HepG2 (cell line): Measurements from ENCODE around the gene THBS4. TPM values are rescaled to one million over a fixed set of nuclear protein-coding genes. Genes with fewer than 3 reads are reported as not detected.

ENCODE experiments used
- ATAC-seq: fragments of 200-7000 bp; cut with Tn5 transposase; 3 replicates; pipeline ENCODE4 v1.9.1; 2020; ENCODE audit warnings: mild to moderate bottlenecking, moderate library complexity
- BruUV-seq: library from RNA; stranded (reverse); fragments of 400-500 nt; replicated peaks from 2 replicates; lab custom pipeline; 2021; lab: Mats Ljungman, UMichigan
- CTCF ChIA-PET: fragments of 300-600 bp; formaldehyde crosslinking; extraction: SDS; loops from one replicate; lab custom pipeline; 2021; ENCODE audit warnings: low total read pairs, inconsistent platforms, low intra/inter-chr PET ratio; lab: Yijun Ruan, JAX
- POLR2A ChIA-PET: fragments of 350-600 bp; sonication (Branson Sonifier 250); formaldehyde crosslinking; loops from one replicate; lab custom pipeline; 2020; ENCODE audit warnings: antibody characterized with exemption, inconsistent platforms; lab: Yijun Ruan, JAX
- DNase-seq: peaks from one replicate; pipeline ENCODE4 v3.0.0-alpha.2; 2015; ENCODE audit warnings: low spot score
- FAIRE-seq: peaks from 3 replicates; lab custom pipeline; 2011; peaks lifted over from hg19 to GRCh38; lab: Jason Lieb, UNC
- H2AFZ ChIP-seq: one replicate; pipeline ENCODE4 v1.6.1; 2011; ENCODE audit warnings: low read length, inconsistent platforms
- H3K27ac ChIP-seq: fragments of 300-600 bp; 3 replicates; pipeline ENCODE4 v1.8.0; 2011; ENCODE audit warnings: mixed run types, mild to moderate bottlenecking, mixed read lengths, low read length, inconsistent platforms; ENCODE audit not compliant: insufficient read depth; ENCODE audit errors: extremely low read length
- H3K27me3 ChIP-seq, 2 experiments: fragments of 200-600 bp in 1 of 2; 2 replicates in 1 of 2; 3 replicates in 1 of 2; pipeline versions ENCODE4 v1.6.0 to v1.8.0; 2011; ENCODE audit warnings: low read length in 2 of 2, mild to moderate bottlenecking in 2 of 2, moderate library complexity in 2 of 2, inconsistent platforms in 1 of 2; ENCODE audit not compliant: insufficient read depth in 2 of 2, control insufficient read depth in 1 of 2
- H3K36me3 ChIP-seq, 2 experiments: fragments of 200-600 bp in 1 of 2; replicated peaks in 1 of 2; 2 replicates in 1 of 2; 3 replicates in 1 of 2; pipeline versions ENCODE4 v1.5.1 to v1.8.0; 2011; ENCODE audit warnings: low read length in 2 of 2, inconsistent platforms in 1 of 2; ENCODE audit not compliant: insufficient read depth in 2 of 2, control insufficient read depth in 1 of 2
- H3K4me1 ChIP-seq: 2 replicates; pipeline ENCODE4 v1.5.1; 2012; ENCODE audit warnings: low read length, inconsistent platforms; ENCODE audit not compliant: insufficient read depth
- H3K4me2 ChIP-seq: 2 replicates; pipeline ENCODE4 v1.6.0; 2011; ENCODE audit warnings: low read depth, low read length, inconsistent platforms
- H3K4me3 ChIP-seq, 3 experiments: fragments of 200-600 bp in 1 of 3; sonication (generic), shearing (Covaris generic) in 1 of 3; replicated peaks in 1 of 3; 2 replicates each; pipeline ENCODE4 v1.5.1; 2011 to 2016; ENCODE audit warnings: low read length in 3 of 3, inconsistent platforms in 2 of 3, low read depth in 2 of 3, mild to moderate bottlenecking in 2 of 3, control low read depth in 1 of 3, mixed read lengths in 1 of 3; ENCODE audit not compliant: insufficient read depth in 1 of 3
- H3K79me2 ChIP-seq: one replicate; pipeline ENCODE4 v1.6.1; 2011; ENCODE audit warnings: low read length, inconsistent platforms; ENCODE audit not compliant: insufficient read depth
- H3K9ac ChIP-seq: 2 replicates; pipeline ENCODE4 v1.6.0; 2011; ENCODE audit warnings: mild to moderate bottlenecking, low read depth, low read length, inconsistent platforms; ENCODE audit not compliant: insufficient read depth
- H3K9me3 ChIP-seq: 2 replicates; pipeline ENCODE4 v1.5.1; 2012; ENCODE audit warnings: mild to moderate bottlenecking, low read length
- H4K20me1 ChIP-seq: 2 replicates; pipeline ENCODE4 v1.6.0; 2011; ENCODE audit warnings: inconsistent platforms, mild to moderate bottlenecking, low read length, moderate library complexity; ENCODE audit not compliant: insufficient read depth
- ATM ChIP-seq: fragments of 450-650 bp; IDR thresholded peaks from 2 replicates; pipeline ENCODE4 v1.7.1; 2017; ENCODE audit warnings: mild to moderate bottlenecking, borderline replicate concordance
- DNMT3B ChIP-seq: conservative IDR thresholded peaks from 2 replicates; pipeline ENCODE4 v1.6.1; 2016; ENCODE audit warnings: missing biosample characterization, control low read depth
- ETS1 ChIP-seq: sonication (generic); formaldehyde crosslinking; IDR thresholded peaks from 2 replicates; pipeline ENCODE4 v1.4.0; 2020; ENCODE audit warnings: missing genetic modification reagents
- NFYB ChIP-seq: sonication (generic); formaldehyde crosslinking; IDR thresholded peaks from 2 replicates; pipeline ENCODE4 v1.4.0; 2020; ENCODE audit warnings: missing genetic modification reagents
- PRDM10 ChIP-seq: sonication (generic); formaldehyde crosslinking; IDR thresholded peaks from 2 replicates; pipeline ENCODE4 v1.4.0; 2020; ENCODE audit warnings: low read depth, missing genetic modification reagents
- SKIL ChIP-seq: sonication (generic); formaldehyde crosslinking; IDR thresholded peaks from 2 replicates; pipeline ENCODE4 v1.8.0; 2022; ENCODE audit warnings: missing genetic modification reagents, mild to moderate bottlenecking, moderate library complexity, borderline replicate concordance
- SMAD1 ChIP-seq: sonication (generic); formaldehyde crosslinking; IDR thresholded peaks from 2 replicates; pipeline ENCODE4 v1.4.0; 2020; ENCODE audit warnings: missing genetic modification reagents, low read depth, mild to moderate bottlenecking, borderline replicate concordance
- SMC3 ChIP-seq: IDR thresholded peaks from 2 replicates; pipeline ENCODE4 v1.6.1; 2011; ENCODE audit warnings: low read length, improper control_type of control experiment
- TP53 ChIP-seq: sonication (generic); formaldehyde crosslinking; conservative IDR thresholded peaks from 2 replicates; pipeline ENCODE4 v1.4.0; 2020; ENCODE audit warnings: missing genetic modification reagents
- ZEB1 ChIP-seq: IDR thresholded peaks from 2 replicates; pipeline ENCODE4 v1.6.1; 2012; ENCODE audit warnings: mild to moderate bottlenecking, low read depth, inconsistent platforms; ENCODE audit not compliant: insufficient replicate concordance
- ZNF160 ChIP-seq: sonication (generic); formaldehyde crosslinking; IDR thresholded peaks from 2 replicates; pipeline ENCODE4 v1.8.0; 2022; ENCODE audit warnings: mild to moderate bottlenecking, inconsistent platforms, missing genetic modification reagents
- ZNF343 ChIP-seq: sonication (generic); formaldehyde crosslinking; IDR thresholded peaks from 2 replicates; pipeline ENCODE4 v1.4.0; 2020; ENCODE audit warnings: mild to moderate bottlenecking, missing genetic modification reagents
- ZNF781 ChIP-seq: sonication (generic); formaldehyde crosslinking; IDR thresholded peaks from 2 replicates; pipeline ENCODE4 v1.5.1; 2020; ENCODE audit warnings: borderline replicate concordance, mild to moderate bottlenecking, missing genetic modification reagents; ENCODE audit errors: not compliant biosample characterization
- in situ Hi-C: cut with HindIII; loops from 2 replicates; pipeline ENCODE4 v1.10.0; 2017; ENCODE audit warnings: low pct_unique_long_range_greater_than_20kb; ENCODE audit not compliant: extremely low pct_ligation_motif_present
- intact Hi-C: fragments of 100-400 bp; cut with micrococcal nuclease; formaldehyde crosslinking; loops from one replicate; pipeline ENCODE4 v1.10.0; 2022; ENCODE audit not compliant: unreplicated experiment
- polyA plus RNA-seq, 8 experiments: library from polyadenylated mRNA; depleted of rRNA in 3 of 8; stranded (reverse) in 7 of 8; unstranded in 1 of 8; fragments of >200 nt; fragmentation: Illumina TruSeq in 4 of 8; extraction: Trizol in 4 of 8; gene quantifications; 2 replicates each; pipeline versions ENCODE4 v1.2.1 to v1.2.3, GENCODE V29; 2011 to 2016; ENCODE audit warnings: low read depth in 4 of 8, missing spikeins in 1 of 8, mixed read lengths in 1 of 8; ENCODE audit not compliant: insufficient read depth in 1 of 8
- total RNA-seq, 5 experiments: library from RNA; depleted of rRNA; stranded (reverse); fragments of >200 nt; fragmentation: Illumina TruSeq; extraction: Trizol; gene quantifications; 2 replicates each; pipeline ENCODE4 v1.2.3, GENCODE V29; 2016; ENCODE audit warnings: low read depth in 1 of 5

Gene THBS4
- total and polyA plus RNA-seq, 2 of the 13 experiments (the other 11 are each of a cell fraction or from before 2014, with no cell fraction given) = 0.60 to 1.2 TPM

GRCh38 chr5:80026841-80027240 lies 8.3 kb upstream of the THBS4 start:
- no peak for FAIRE-seq
- BruUV-seq = no TSS peak
- ChIA-PET CTCF (no interaction called here), POLR2A (no interaction called here)
- peaks cover 7% of the 10 kb centered on the region; the same call in 1 of the 2 replicates for H3K4me1 ChIP-seq
- intact Hi-C loops (no loop called here), in situ Hi-C loops (no loop called here)
- no peaks in the 10 kb centered on the region for H4K20me1 ChIP-seq
- H3K4me3 ChIP-seq = no peak overlapping the region
- H3K9ac ChIP-seq = no peak overlapping the region
- H3K27ac ChIP-seq = no peak overlapping the region
- no peak for DNase-seq
- no peak overlapping the region for H2AFZ ChIP-seq
- H3K9me3 ChIP-seq = no peaks in the 10 kb centered on the region
- no peaks in the 10 kb centered on the region for H3K36me3 ChIP-seq
- H3K4me2 ChIP-seq = no peak overlapping the region
- H3K27me3 ChIP-seq = no peaks in the 10 kb centered on the region
- ATAC-seq = no peak
- no peaks in the 10 kb centered on the region for H3K79me2 ChIP-seq
- no peak for TF ChIP-seq ATM
- no peak for TF ChIP-seq SKIL (CRISPR knock-in tag)
- no peak for TF ChIP-seq TP53 (CRISPR knock-in tag)
- no peak for TF ChIP-seq NFYB (CRISPR knock-in tag)
- no peak for TF ChIP-seq ZEB1
- TF ChIP-seq ETS1 (CRISPR knock-in tag) = no peak
- TF ChIP-seq DNMT3B = no peak
- TF ChIP-seq SMC3 = no peak
- TF ChIP-seq PRDM10 = no peak
- no peak for TF ChIP-seq ZNF781 (CRISPR knock-in tag)
- no peak for TF ChIP-seq ZNF343
- TF ChIP-seq ZNF160 = no peak
- TF ChIP-seq SMAD1 (CRISPR knock-in tag) = no peak
